Choroid plexus epithelial cell (primary cell): ENCODE measurements around the gene ZFP82.

Source experiments
- DNase-seq: peaks from one replicate; pipeline ENCODE4 v3.0.0-alpha.2; 2010; ENCODE audit warnings: low read depth
- H3K4me3 ChIP-seq: 2 replicates; pipeline ENCODE4 v1.5.1; 2011; ENCODE audit warnings: low read depth, mild to moderate bottlenecking, control low read depth, low read length, moderate library complexity
- CTCF ChIP-seq: conservative IDR thresholded peaks from 2 replicates; pipeline ENCODE4 v1.5.1; 2011; ENCODE audit warnings: low read depth, mild to moderate bottlenecking, control low read depth, inconsistent platforms, low read length, moderate library complexity

Gene ZFP82

GRCh38 chr19:36371886-36372285 lies 46.6 kb downstream of the ZFP82 start:
- no peak for DNase-seq
- no peak for TF ChIP-seq CTCF

DNA sequence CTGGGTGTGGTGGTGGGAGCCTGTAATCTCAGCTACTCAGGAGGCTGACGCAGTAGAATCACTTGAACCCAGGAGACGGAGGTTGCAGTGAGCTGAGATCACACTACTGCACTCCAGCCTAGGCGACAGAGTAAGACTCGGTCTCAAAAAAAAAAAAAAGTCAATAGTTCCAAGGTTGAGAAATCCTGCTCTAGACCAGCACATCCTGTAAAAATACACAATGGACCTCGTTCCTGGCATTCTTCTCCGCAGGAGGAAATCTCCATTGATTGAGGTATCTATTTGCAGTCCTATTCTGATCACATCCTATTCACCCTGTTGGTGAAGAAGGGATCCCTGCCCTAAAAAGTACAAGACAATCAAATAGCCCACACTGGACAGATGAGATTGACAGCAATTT lies 54.6 kb downstream of the ZFP82 start:
- no peak overlapping the region for H3K4me3 ChIP-seq
- no peak for TF ChIP-seq CTCF
- no peak for DNase-seq

More at GRCh38 chr19:36371886-36372285, 46.6 kb downstream of the ZFP82 start:
- H3K4me3 ChIP-seq, result no peak overlapping the region
